H1 (cell line): ENCODE data around the gene TMEM30A. TPM values are rescaled to one million over a fixed set of nuclear protein-coding genes. Genes with fewer than 3 reads are reported as not detected.

Experiments used
- ASH2L ChIP-seq: fragments of 200-600, 300-600 bp; sonication (generic); IDR thresholded peaks from one replicate; pipeline ENCODE4 v1.7.1; 2017; ENCODE audit warnings: low read length
- CBX8 ChIP-seq: fragments of 300-800, 300-1000 bp; sonication (generic); IDR thresholded peaks from 2 replicates; pipeline ENCODE4 v1.7.1; 2016; ENCODE audit warnings: low read depth, low read length, borderline replicate concordance
- CREB1 ChIP-seq: IDR thresholded peaks from 2 replicates; pipeline ENCODE4 v1.6.1; 2012; ENCODE audit warnings: inconsistent platforms
- GABPA ChIP-seq: IDR thresholded peaks from 2 replicates; pipeline ENCODE4 v1.6.1; 2011; ENCODE audit warnings: mild to moderate bottlenecking, low read length, moderate library complexity, borderline replicate concordance; ENCODE audit not compliant: insufficient read depth
- GTF2F1 ChIP-seq: IDR thresholded peaks from 2 replicates; pipeline ENCODE4 v1.6.1; 2012; ENCODE audit warnings: low read depth, low read length, improper control_type of control experiment, borderline replicate concordance
- HDAC2 ChIP-seq, 2 experiments: fragments of 300-600 bp in 1 of 2; sonication (generic) in 1 of 2; IDR thresholded peaks; 2 replicates each; pipeline ENCODE4 v1.6.1; 2011 to 2012; ENCODE audit warnings: low read depth in 2 of 2, low read length in 2 of 2, mild to moderate bottlenecking in 2 of 2, moderate library complexity in 2 of 2, borderline replicate concordance in 1 of 2, inconsistent platforms in 1 of 2
- JUND ChIP-seq: IDR thresholded peaks from 2 replicates; pipeline ENCODE4 v1.6.1; 2011; ENCODE audit warnings: mild to moderate bottlenecking, improper control_type of control experiment, low read length
- KDM4A ChIP-seq: IDR thresholded peaks from one replicate; pipeline ENCODE4 v1.7.1; 2012; ENCODE audit warnings: low read depth, mild to moderate bottlenecking, moderate library complexity, low read length, inconsistent platforms; ENCODE audit not compliant: severe bottlenecking
- NANOG ChIP-seq: IDR thresholded peaks from 2 replicates; pipeline ENCODE4 v1.6.1; 2011; ENCODE audit warnings: low read length, low read depth, mild to moderate bottlenecking, inconsistent platforms; ENCODE audit not compliant: insufficient read depth, poor library complexity, severe bottlenecking
- NRF1 ChIP-seq: IDR thresholded peaks from 2 replicates; pipeline ENCODE4 v1.6.1; 2011; ENCODE audit warnings: mild to moderate bottlenecking, low read depth, low read length, improper control_type of control experiment
- RAD21 ChIP-seq, 2 experiments: IDR thresholded peaks in 1 of 2; conservative IDR thresholded peaks in 1 of 2; 2 replicates each; pipeline ENCODE4 v1.6.1; 2011; ENCODE audit warnings: low read depth in 2 of 2, low read length in 2 of 2, improper control_type of control experiment in 1 of 2, inconsistent platforms in 1 of 2, mild to moderate bottlenecking in 1 of 2, moderate library complexity in 1 of 2
- SIN3A ChIP-seq, 2 experiments: IDR thresholded peaks in 1 of 2; conservative IDR thresholded peaks in 1 of 2; 2 replicates each; pipeline ENCODE4 v1.6.1; 2011 to 2012; ENCODE audit warnings: low read length in 2 of 2, improper control_type of control experiment in 1 of 2, low read depth in 1 of 2, mild to moderate bottlenecking in 1 of 2
- SP2 ChIP-seq: IDR thresholded peaks from 2 replicates; pipeline ENCODE4 v1.6.1; 2012; ENCODE audit warnings: mild to moderate bottlenecking, low read length, inconsistent platforms
- TAF1 ChIP-seq: IDR thresholded peaks from 2 replicates; pipeline ENCODE4 v1.6.1; 2011; ENCODE audit warnings: mild to moderate bottlenecking, low read depth, low read length
- TCF12 ChIP-seq: IDR thresholded peaks from 2 replicates; pipeline ENCODE4 v1.6.1; 2011; ENCODE audit warnings: low read depth, mild to moderate bottlenecking, low read length
- YY1 ChIP-seq: IDR thresholded peaks from 2 replicates; pipeline ENCODE4 v1.6.1; 2011; ENCODE audit warnings: low read depth, mild to moderate bottlenecking, low read length
- polyA plus RNA-seq, 7 experiments: library from polyadenylated mRNA; depleted of rRNA in 3 of 7; stranded (reverse) in 5 of 7; unstranded in 2 of 7; fragments of >200 nt in 5 of 7; fragments of 200-250 nt in 2 of 7; gene quantifications; 1 replicate in 5 of 7; 2 replicates in 1 of 7; 4 replicates in 1 of 7; pipeline versions ENCODE4 v1.2.1 to v1.2.3, GENCODE V29; 2011 to 2013; ENCODE audit warnings: missing spikeins in 2 of 7, mixed read lengths in 2 of 7
- total RNA-seq: library from RNA; stranded (reverse); fragmentation: NEBNext Ultra II Directional; extraction: Animal tissue kit (Norgen Biotek cat#: 25700); gene quantifications from 2 replicates; pipeline ENCODE4 v1.2.1, GENCODE V29; 2021
- TF ChIP-seq, protein P1 (sequence below): IDR thresholded peaks from 2 replicates; pipeline ENCODE4 v1.6.1; 2011; ENCODE audit warnings: low read depth, mild to moderate bottlenecking, low read length; ENCODE audit not compliant: insufficient read depth
- TF ChIP-seq, protein P2 (sequence below): IDR thresholded peaks from 2 replicates; pipeline ENCODE4 v1.6.1; 2011; ENCODE audit warnings: low read length, improper control_type of control experiment

The TMEM30A gene
- total and polyA plus RNA-seq, 2 of the 8 experiments (the other 6 are each of a cell fraction or from before 2014, with no cell fraction given): 10.5 to 71.0 TPM

DNA sequence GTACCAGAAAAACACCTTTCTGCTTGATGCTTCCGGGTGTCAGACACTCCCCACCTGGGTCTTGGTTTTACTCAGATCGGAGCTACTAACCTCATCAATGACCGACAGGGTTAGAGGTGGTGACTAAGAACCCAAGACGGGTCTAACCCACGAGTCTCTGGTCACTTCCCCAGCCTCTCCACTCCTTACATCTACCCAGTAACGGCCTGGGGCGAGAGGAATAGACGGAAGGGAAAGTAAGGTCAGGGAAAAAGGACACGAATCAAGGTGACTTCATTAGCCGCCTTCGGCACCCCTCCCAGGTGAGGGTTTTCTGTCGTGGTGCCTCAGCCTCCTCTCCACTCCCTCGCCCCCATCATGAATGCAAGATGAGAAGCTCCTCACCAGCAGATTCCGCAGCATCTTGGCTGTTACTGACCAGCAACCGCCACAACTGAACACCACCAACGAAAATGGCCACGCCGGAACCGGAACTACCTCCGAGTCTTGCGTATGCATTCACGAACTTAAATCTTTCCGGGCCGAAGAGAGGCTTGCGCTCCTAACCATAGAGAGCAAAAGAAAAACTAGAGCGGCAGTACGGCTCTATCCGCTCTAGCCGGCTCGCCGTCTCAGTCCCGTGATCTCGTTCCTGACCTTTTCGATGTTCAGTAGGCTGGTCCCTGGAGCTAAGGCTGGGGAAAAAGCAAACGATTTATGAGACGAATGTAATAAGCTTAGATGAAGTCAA, 41.1 kb downstream of the TMEM30A start, which contains the start of gene COX7A2 (continued):
- TF ChIP-seq CBX8 (no peak), SP2 (peak; percentile 100), RAD21 (IDR thresholded peaks at IDR 0.05 in 1 of 2, conservative IDR thresholded peaks at IDR 0.05 in 1 of 2; ENCODE audit: low read depth in 2 of 2, low read length in 2 of 2) (no peak), HDAC2 (IDR thresholded peaks at IDR 0.05; ENCODE audit: borderline replicate concordance in 1 of 2, low read depth in 2 of 2, low read length in 2 of 2) (peak in 1 of 2 experiments; percentile 36; a peak in 1 of 4 replicates), YY1 (peak; percentile 92), GABPA (peak; percentile 90), SIN3A (conservative IDR thresholded peaks at IDR 0.05 in 1 of 2, IDR thresholded peaks at IDR 0.05 in 1 of 2; ENCODE audit: low read depth in 1 of 2, low read length in 2 of 2) (peak; percentile 46 to 59; a peak in 2 of 4 replicates), KDM4A (peak; percentile 40), TAF1 (peak; percentile 98), GTF2F1 (0 out of 2 replicates have a peak, but pooled peaks have one; percentile 19), NANOG (peak; percentile 34), JUND (0 out of 2 replicates have a peak, but pooled peaks have one; percentile 46), ASH2L (peak; percentile 96), CREB1 (peak; percentile 52), TCF12 (0 out of 2 replicates have a peak, but pooled peaks have one; percentile 57), NRF1 (no peak)
- TF ChIP-seq, protein P1, sequence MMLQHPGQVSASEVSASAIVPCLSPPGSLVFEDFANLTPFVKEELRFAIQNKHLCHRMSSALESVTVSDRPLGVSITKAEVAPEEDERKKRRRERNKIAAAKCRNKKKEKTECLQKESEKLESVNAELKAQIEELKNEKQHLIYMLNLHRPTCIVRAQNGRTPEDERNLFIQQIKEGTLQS: no peak
- TF ChIP-seq, protein P2, sequence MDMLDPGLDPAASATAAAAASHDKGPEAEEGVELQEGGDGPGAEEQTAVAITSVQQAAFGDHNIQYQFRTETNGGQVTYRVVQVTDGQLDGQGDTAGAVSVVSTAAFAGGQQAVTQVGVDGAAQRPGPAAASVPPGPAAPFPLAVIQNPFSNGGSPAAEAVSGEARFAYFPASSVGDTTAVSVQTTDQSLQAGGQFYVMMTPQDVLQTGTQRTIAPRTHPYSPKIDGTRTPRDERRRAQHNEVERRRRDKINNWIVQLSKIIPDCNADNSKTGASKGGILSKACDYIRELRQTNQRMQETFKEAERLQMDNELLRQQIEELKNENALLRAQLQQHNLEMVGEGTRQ: no peak
